ENCODE data around the gene SFRP5.

Gene SFRP5

DNA sequence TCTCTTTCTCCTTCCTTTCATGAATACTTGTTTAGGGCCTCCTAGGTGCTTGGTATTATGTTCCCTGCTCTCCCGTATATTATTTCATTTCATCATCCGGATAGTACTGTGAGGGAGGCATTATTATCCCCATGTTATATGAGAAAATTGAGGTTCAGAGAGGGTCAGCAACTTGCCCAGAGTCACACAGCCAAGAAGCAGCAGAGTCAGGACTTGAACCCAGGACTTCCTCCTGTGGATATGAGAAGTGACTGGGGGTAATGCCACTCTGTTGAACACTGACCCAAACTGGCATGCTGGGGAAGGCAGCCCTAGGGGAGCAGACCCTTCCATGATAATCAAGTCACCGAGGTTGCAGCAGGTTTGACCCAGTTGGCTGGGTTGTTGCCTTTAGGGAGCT, 8.2 kb upstream of the SFRP5 start:
- H3K4me3 ChIP-seq (ENCODE audit: low read depth, low read length) = no peak overlapping the region
- TF ChIP-seq, protein P1, sequence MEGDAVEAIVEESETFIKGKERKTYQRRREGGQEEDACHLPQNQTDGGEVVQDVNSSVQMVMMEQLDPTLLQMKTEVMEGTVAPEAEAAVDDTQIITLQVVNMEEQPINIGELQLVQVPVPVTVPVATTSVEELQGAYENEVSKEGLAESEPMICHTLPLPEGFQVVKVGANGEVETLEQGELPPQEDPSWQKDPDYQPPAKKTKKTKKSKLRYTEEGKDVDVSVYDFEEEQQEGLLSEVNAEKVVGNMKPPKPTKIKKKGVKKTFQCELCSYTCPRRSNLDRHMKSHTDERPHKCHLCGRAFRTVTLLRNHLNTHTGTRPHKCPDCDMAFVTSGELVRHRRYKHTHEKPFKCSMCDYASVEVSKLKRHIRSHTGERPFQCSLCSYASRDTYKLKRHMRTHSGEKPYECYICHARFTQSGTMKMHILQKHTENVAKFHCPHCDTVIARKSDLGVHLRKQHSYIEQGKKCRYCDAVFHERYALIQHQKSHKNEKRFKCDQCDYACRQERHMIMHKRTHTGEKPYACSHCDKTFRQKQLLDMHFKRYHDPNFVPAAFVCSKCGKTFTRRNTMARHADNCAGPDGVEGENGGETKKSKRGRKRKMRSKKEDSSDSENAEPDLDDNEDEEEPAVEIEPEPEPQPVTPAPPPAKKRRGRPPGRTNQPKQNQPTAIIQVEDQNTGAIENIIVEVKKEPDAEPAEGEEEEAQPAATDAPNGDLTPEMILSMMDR (IDR thresholded peaks at IDR 0.05; ENCODE audit: low read depth, low read length, missing control alignments) = no peak
- no peak for DNase-seq (ENCODE audit: low read depth)

DNA sequence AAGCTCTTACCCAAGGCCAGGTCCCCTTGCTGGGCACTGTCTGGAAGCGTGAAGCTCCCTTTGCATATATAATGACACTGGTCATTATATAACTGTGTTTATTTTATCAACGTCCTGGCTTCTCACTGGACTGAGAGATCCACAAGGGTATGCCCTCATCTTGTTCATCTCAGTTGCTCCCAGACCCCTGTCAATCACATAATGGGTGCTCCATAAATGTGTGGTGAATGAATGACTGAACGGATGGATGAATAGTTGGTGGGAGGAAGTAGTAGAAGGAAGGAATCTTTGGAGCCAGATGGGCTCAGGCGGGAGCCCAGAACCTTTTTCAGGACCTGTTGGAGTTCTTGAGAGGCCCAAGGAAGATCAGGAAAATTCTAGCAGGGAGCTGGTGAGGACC, 7.7 kb upstream of the SFRP5 start:
- TF ChIP-seq, protein P1 (IDR thresholded peaks at IDR 0.05; ENCODE audit: low read depth, low read length, missing control alignments) = no peak
- H3K4me3 ChIP-seq (ENCODE audit: low read depth, low read length) = no peak overlapping the region
- DNase-seq (ENCODE audit: low read depth) = no peak

DNA sequence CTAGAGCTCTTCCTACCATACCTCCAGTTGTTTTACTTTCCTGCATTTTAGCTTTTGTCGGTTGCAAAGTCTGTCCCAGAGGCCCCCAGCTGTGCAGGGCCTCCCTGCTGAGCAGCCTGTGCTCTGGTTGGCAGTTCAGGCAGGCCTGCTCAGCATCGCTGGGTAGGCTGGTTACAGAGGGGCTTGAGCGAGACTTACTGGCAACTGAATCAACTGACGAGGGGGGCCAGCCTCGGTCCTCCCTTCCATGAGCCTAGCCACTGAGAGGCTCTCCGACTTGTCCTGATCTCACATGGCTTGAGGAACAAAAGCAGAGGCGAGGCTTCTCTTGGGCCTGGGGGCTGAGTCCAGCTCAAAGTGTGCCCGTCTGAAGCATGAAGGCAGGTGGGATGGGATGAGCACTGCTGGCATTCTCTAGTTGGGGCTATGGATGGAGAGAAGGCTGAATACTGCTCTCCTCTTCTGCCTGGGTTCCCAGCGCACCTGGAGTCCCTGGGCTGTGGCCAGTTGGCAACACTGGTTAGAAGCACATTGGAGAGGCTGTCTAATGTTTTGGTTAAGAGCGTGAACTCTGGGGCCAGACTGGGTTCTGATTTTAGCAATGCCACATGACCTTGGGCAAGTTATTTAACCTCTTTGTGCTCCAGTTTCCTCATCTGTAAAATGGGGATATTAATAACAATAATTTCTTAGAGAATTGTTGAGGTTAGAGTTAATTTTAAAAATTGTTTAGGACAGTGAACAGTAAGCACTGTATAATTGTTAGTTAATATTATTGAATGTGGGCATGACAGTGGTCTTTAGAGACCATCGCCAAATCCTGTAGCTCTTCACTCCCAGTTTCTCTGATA, 6.9 kb upstream of the SFRP5 start:
- TF ChIP-seq, protein P1 (IDR thresholded peaks at IDR 0.05; ENCODE audit: low read depth, low read length, missing control alignments) = no peak
- H3K4me3 ChIP-seq (ENCODE audit: low read depth, low read length) = no peak overlapping the region
- DNase-seq (ENCODE audit: low read depth) = no peak

DNA sequence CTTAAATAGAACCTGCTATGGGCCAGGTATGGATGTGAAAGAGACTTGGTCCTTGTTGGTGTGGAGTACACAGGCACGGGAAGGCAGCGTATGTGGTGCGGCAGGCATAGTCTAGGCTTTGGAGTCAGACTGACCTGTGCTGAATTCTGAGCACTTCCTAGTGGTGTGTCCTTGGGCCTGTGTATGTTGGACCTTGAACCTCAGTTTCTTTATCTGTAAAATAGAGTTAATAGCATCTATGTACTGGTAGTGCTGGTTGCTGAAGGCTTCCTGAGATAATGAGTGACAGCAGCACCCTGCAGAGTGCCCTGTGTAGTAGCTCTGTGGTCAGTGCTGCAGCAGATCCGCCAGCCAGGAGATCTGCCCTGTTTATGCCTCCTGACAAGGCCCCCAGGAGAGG, 5.3 kb upstream of the SFRP5 start:
- TF ChIP-seq, protein P1 (IDR thresholded peaks at IDR 0.05; ENCODE audit: low read depth, low read length, missing control alignments) = no peak
- no peak overlapping the region for H3K4me3 ChIP-seq (ENCODE audit: low read depth, low read length)
- no peak for DNase-seq (ENCODE audit: low read depth)

DNA sequence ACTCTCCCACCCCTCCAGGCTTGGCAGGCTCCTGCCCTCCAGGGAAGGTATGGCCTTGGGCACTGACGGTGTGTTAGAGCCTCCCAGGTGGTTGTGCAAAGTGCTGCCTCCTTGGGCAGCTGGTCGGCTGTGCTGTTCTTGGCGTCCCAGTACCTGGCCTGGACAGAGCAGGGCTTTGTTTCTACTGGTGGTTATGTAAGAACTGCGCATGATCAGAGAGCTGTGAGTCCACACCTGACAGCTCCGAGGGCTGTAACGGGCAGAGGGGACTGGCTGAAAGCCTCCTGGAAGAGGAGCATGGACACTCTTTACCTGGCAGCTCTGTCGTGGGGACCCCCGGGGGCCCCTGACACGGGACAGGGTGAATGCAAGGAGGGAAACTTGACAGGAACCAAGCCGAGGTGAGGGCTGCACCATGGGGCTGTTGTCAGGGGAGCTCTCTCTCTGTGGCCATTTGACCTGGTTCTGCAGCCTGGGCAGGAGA, 3.1 kb upstream of the SFRP5 start:
- TF ChIP-seq, protein P1 (IDR thresholded peaks at IDR 0.05; ENCODE audit: low read depth, low read length, missing control alignments) = no peak
- no peak overlapping the region for H3K4me3 ChIP-seq (ENCODE audit: low read depth, low read length)

DNA sequence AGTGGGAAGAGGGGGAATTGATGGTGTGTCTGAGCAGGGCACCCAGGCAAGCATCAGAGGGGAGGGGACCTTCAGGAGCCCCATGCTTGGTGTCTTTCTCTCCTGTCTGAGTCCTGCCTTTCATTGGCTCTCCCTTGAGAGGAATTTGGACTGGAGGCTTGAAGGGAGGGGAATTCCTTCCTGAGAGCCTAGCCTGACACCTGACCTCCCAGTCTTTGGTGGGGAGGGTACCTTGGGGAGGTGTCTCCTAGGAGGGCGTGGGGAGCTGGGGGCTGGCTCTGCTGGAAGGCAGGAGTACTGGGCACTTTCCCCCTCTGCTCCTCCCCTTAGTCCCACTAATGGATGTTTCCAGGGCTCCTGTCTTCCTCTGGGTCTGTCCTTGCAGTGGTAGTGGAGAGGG, 1.3 kb upstream of the SFRP5 start:
- TF ChIP-seq, protein P1 (IDR thresholded peaks at IDR 0.05; ENCODE audit: low read depth, low read length, missing control alignments) = no peak
- no peak overlapping the region for H3K4me3 ChIP-seq (ENCODE audit: low read depth, low read length)
- DNase-seq (ENCODE audit: low read depth) = no peak

More for the DNA sequence above, 3.1 kb upstream of the SFRP5 start:
- no peak for DNase-seq (ENCODE audit: low read depth)
